NCI-H1048 (cell line): ENCODE results near the gene BTNL3.

ENCODE experiments used
- DNase-seq: peaks from one replicate; lab custom pipeline; 2025; lab: John Stamatoyannopoulos, UW

Gene BTNL3

GRCh38 chr5:181047921-181048320, 59.3 kb downstream of the BTNL3 start:
- DNase-seq, result no peak

GRCh38 chr5:181050016-181050415, 61.4 kb downstream of the BTNL3 start:
- DNase-seq, result no peak

GRCh38 chr5:181051841-181052671, 63.4 kb downstream of the BTNL3 start:
- DNase-seq, result no peak

GRCh38 chr5:181052672-181053487, 64.2 kb downstream of the BTNL3 start:
- no peak for DNase-seq

- DNase-seq, result no peak
Measured at GRCh38 chr5:181053488-181054121, 65.0 kb downstream of the BTNL3 start.

GRCh38 chr5:181054138-181054537, 65.5 kb downstream of the BTNL3 start:
- no peak for DNase-seq

GRCh38 chr5:181054871-181055459, 66.3 kb downstream of the BTNL3 start:
- no peak for DNase-seq
